HFF-Myc (cell line): ENCODE measurements around the gene GNA12.

Experiments used
- DNase-seq: peaks from one replicate; pipeline ENCODE4 v3.0.0-alpha.2; 2011; ENCODE audit warnings: low read depth; ENCODE audit errors: extremely low read depth
- H3K4me3 ChIP-seq: replicated peaks from 2 replicates; pipeline ENCODE4 v1.5.1; 2011; ENCODE audit warnings: low read depth, mild to moderate bottlenecking, control low read depth, low read length
- CTCF ChIP-seq: IDR thresholded peaks from 2 replicates; pipeline ENCODE4 v1.5.1; 2012; ENCODE audit warnings: mild to moderate bottlenecking, low read depth, low read length, control low read depth; ENCODE audit errors: missing control alignments

Gene GNA12

GRCh38 chr7:2844153-2845033, at the start of gene GNA12:
TSS of gene GNA12 (minus strand) at chr7:2844308. CDS start at chr7:2844161, 147 bp downstream.
- TF ChIP-seq CTCF, result no peak
- peak within 1 kb of the TSS; percentile 65 for H3K4me3 ChIP-seq
- peak; percentile 92 for DNase-seq

GRCh38 chr7:2893411-2893861, 49.3 kb upstream of the GNA12 start:
- no peak for DNase-seq

GRCh38 chr7:2892549-2892948, 48.4 kb upstream of the GNA12 start:
- no peak for DNase-seq
- no peak overlapping the region for H3K4me3 ChIP-seq
- TF ChIP-seq CTCF, result no peak

More at GRCh38 chr7:2893411-2893861, 49.3 kb upstream of the GNA12 start:
- H3K4me3 ChIP-seq, result no peak overlapping the region
- TF ChIP-seq CTCF, result no peak

- TF ChIP-seq CTCF, result no peak
- DNase-seq, result no peak
These were observed 43.7 kb upstream of the GNA12 start for GRCh38 chr7:2887816-2888215.

DNA sequence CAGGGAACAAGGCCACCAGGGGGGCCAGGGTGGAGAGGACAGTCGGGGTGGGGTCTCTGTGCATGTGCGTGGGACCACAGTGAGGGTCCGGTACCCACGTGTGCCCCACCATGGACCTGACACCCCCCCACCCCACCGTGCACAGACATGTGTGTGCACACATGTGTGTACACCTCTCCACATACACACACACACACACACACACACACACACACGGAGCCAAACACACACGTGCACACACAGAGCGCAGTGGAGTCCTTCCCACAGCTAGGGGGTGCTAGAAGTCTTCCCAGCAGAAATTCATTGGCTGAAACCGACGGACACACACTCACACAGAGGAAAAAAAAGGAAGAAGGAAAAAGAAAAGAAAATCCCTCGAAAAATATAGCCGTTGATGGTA, 42.8 kb upstream of the GNA12 start:
- H3K4me3 ChIP-seq, result no peak overlapping the region
- peak; percentile 95 for TF ChIP-seq CTCF
- DNase-seq, result peak; percentile 54

More at GRCh38 chr7:2887816-2888215, 43.7 kb upstream of the GNA12 start:
- H3K4me3 ChIP-seq, result no peak overlapping the region

- TF ChIP-seq CTCF, result no peak
- no peak overlapping the region for H3K4me3 ChIP-seq
- no peak for DNase-seq
These were observed 42.3 kb upstream of the GNA12 start for GRCh38 chr7:2886391-2886790.
